HG02938 (cell line): Measurements from ENCODE around the gene NBPF12.
A peak's percentile ranks its signal among the peaks of the same experiment; 100 is the strongest.
"Not testable (repeated sequence)": the region's sequence is repeated elsewhere in the genome, so short reads cannot be mapped to it uniquely, and the experiment has no call there.

Source experiments
- ATAC-seq: cut with Tn5 transposase; IDR thresholded peaks from one replicate; pipeline ENCODE4 v1.9.1; 2021; ENCODE audit warnings: mild to moderate bottlenecking, moderate library complexity; ENCODE audit not compliant: unreplicated experiment

NBPF12 gene, protein sequence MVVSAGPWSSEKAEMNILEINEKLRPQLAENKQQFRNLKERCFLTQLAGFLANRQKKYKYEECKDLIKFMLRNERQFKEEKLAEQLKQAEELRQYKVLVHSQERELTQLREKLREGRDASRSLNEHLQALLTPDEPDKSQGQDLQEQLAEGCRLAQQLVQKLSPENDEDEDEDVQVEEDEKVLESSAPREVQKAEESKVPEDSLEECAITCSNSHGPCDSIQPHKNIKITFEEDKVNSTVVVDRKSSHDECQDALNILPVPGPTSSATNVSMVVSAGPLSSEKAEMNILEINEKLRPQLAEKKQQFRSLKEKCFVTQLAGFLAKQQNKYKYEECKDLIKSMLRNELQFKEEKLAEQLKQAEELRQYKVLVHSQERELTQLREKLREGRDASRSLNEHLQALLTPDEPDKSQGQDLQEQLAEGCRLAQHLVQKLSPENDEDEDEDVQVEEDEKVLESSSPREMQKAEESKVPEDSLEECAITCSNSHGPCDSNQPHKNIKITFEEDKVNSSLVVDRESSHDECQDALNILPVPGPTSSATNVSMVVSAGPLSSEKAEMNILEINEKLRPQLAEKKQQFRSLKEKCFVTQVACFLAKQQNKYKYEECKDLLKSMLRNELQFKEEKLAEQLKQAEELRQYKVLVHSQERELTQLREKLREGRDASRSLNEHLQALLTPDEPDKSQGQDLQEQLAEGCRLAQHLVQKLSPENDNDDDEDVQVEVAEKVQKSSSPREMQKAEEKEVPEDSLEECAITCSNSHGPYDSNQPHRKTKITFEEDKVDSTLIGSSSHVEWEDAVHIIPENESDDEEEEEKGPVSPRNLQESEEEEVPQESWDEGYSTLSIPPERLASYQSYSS (N-terminal part only)

DNA sequence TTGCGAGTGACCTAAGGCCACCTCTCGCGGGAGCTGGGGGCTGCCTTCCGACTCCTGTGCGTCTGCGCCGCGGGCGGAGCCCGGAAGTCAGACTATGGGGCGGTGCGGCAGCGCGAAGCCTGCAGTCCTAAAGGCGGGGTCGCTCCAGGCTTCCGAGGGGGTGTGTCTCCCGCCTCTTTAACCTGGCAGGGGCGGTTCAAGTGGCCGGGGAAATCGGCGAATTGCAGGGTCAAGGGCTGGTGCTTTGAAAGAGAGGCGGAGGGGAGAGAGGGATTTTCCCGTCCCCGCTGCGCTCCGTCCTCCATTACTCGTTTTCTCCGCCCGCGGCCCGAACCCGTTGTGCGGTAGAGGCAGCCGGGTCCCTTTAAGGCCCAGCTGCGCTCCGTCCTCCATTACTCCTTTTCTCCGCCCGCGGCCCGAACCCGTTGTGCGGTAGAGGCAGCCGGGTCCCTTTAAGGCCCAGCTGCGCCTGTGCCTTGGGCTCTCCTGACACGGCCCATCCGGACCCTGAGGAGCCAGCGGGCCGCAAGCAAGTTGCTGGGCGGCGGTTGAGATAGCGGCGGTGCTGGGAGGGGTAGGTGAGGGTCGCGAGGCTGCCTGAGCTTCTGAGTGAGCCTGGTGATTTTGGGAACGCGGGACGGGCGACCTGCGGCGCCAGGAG, at the start of gene NBPF12:
Gene NBPF12, plus strand, starts transcription at position 83 of the 661 bp plus-strand sequence. CDS start 21,820 bp downstream, outside the sequence.
- ATAC-seq = peak; percentile 54

DNA sequence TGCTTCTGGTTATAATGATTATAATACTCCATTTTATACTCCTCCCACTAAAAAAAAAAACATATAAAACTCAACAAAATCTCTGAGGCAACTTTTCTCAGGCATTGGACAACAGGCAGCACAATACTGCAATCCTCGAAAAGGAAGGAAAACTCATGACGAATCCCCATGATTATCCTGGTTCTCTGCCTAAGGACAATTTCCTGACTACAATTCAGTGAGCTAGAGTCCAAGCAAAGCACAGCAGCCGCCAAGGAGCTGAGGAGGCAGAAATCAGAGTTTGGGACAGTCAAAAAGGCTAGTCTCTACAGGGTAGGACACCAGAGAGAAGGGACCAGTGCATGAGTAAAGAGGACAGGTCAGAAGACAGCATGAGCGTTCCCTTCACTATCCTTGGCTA, 46.8 kb upstream of the NBPF12 start:
- not testable (repeated sequence) for ATAC-seq

DNA sequence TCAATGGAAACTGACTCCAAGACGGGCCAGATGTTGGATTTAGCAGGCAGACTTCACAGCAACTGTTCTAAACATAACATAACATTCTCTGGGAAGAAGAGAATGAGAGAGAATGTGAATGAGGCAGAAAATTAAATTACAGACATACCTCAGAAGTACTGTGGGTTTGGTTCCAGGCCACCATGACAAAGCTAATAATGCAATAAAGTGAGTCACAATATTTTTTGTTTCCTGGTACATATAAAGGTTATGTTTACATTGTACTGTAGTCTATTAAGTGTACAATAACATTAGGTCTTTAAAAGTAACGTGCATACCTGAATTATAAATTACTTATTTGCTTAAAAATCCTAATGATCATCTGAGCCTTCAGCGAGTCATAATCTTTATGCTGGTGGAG, 45.8 kb upstream of the NBPF12 start:
- not testable (repeated sequence) for ATAC-seq

DNA sequence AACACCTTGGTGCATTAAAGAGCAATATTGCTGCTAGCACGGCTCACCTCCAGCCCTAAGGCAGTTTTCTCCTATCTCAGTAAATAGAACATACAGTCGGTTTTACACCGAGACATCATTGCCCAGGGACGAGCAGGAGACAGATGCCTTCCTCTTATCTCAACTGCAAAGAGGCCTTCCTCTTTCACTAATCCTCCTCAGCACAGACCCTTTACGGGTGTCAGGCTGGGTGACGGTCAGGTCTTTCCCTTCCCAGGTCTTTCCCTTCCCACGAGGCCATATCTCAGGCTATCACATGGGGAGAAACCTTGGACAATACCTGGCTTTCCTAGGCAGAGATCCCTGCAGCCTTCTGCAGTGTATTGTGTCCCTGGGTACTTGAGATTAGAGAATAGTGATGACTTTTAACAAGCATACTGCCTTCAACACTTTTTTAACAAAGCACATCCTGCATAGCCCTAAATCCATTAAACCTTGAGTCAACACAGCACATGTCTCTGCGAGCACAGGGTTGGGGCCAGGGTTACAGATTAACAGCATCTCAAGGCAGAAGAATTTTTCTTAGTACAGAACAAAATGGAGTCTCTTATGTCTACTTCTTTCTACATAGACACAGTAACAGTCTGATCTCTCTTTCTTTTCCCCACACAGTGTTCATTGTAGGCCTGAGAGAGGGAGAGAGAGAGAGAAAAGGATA, 30.4 kb upstream of the NBPF12 start:
- ATAC-seq = not testable (repeated sequence)

DNA sequence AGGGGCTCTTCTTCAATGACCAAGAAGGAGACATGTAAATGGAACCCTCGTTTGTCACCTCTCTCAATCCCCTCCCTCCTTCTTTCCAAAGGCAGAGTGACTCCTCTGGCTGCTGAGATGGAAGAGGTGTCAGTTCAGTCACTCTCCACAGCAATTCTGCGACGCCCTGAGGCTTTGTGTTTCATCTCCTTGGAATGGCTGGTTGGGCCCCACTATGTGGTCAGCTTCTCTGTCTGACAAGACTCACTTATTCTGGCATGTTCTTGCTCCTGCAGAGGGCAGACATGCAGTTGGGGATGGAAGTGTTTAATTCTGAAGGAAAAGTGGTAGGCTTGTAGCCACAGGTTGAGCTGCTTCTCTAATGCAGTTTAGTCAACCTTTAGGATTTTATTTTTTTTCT, 25.1 kb upstream of the NBPF12 start:
- not testable (repeated sequence) for ATAC-seq

DNA sequence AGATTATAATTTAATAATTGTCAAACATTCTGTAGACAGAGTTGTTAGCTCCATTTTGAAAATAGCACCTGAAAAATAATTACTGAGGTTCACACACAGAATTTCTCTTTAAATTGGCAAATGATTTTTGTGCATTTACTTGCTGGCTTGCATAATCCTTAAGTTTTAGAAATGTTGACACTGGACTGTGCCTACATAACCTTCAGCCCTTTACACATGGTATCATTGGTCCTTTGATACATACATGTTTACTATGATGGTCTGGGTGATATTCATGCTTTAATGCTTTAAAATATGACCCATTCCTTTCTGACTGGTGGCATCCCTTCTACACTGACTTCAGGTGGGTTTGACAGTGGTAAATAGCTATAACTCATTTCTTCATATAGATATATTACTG, 17.3 kb upstream of the NBPF12 start:
- ATAC-seq = not testable (repeated sequence)

DNA sequence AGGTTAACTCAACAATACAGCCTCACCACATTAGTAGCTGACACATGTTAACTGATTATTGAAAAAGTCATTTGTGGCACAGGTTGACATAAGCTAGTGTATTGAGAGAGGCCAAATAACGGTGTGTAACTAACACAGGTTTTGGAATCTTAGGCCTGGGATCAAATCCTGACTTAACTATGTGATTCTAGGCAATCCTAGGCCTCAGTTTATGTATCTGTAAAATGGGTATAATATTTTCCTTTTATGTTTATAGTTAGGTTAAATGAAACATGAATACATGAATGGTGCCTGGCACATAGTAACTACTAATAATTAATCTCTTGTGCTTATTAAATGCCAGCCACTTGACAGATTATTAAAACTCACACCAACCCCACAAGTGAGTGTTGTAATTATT, 15.5 kb upstream of the NBPF12 start:
- not testable (repeated sequence) for ATAC-seq

DNA sequence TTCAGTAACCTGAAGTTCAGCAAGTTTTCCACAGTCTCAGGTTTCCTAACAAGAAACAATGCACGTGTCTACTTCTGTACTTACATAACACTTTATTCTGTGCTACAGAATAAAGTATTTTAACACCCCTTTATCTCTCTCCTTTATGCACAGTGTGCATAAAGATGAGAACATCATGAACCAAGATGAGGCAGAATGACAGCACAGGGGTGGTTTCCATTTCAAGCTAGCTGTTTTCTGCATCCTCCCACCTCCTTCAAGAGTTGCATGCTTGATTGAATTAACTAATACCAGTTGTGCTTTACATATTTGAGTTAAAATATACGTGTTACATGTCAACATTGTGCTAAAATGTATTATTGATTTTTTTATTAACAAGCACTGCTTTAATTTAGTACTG, 14.0 kb upstream of the NBPF12 start:
- not testable (repeated sequence) for ATAC-seq

DNA sequence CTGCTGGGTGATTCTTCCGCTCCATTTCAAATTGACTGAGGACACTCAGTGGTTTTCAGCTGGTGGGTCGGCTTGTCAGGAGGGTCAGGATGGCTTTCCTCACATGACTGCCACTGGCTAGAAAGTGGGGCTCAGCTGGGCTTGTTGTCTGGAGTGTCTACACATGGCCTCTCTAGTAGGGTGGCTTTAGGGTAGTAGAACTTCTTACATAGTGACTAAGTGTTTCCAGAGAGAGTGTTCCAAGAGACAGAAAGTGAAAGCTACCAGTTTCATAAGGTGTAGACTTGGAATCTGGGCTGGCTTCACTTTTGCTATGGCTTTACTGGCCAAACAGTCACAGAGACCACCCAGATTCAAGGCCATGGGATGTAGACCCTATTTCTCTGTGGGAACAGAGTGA, 11.7 kb upstream of the NBPF12 start:
- not testable (repeated sequence) for ATAC-seq

DNA sequence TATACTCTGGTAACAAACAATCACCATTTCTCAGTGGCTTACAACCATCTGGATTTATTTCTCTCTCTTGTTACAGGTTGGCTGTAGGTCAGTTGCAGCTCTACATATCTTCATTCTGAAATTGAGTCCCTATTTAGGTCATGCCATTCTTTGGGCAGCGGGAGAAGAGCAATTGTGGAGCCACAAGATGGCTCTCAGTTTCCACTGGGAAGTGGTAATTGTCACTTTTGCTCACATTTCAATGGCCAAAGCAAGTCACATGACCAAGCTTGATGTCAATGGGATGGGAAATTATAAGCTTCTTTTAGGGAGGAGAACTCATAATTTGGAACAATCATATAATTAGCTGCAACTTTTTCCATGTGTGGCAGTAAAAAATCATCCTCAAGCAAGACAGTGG, 7.9 kb upstream of the NBPF12 start:
- not testable (repeated sequence) for ATAC-seq

DNA sequence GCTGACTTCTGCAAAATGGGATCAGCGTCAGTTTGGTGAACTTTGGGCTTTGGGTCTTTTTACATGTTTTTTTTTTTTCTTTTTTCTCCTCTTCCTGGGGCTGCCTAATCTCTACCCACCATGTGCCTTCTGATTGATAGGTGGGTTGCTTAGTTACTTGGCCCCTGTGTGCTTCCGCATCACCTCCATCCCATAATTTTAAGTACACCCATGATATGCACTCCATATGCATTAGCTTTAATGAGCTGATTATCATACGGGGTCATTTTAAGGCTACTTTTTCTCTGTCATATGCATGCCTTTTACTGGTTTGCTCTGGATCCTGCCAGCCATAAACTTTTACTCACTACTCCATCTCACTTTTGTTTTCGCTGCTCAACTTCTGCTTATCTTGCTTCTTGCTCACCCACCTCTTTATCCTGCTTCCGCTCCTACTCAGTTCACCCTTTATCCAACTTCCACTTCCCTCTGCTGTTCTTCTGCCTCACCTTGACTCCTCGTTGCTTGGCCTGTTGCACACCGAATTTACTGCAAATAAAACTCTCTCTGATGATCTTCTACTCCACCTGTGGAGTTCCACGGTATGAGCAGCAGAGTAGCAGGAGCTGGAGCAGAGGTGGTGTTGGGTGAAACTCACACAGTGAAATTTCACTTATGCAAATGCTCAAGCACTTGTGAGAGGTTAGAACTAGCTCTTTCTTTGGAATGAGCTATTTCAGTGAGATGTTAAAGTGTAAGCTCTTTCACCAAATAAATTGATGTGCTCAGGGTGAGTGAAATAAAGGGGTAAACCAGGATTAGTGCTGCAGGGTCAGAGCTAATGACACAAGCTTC, 3.5 kb upstream of the NBPF12 start:
- peak; percentile 50 for ATAC-seq

DNA sequence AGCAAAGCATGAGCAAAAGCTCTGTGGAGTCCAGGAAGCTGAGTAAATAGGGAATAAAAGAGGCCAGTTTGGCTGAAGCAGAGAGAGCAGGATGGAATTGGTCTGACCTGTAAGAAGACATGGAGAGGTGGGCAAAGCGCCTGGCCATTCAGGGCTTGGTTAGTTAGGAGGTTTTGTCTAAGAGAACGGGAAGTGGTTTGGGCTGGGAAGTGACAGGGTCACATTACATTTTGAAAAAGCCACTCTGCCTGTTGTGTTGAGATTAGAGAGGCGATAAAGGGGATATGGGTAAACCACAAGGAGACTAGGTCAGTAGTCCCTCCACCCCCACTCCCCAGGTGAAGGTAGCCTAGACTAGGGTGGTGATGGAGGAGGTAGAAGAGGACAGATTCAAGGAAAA, 662 bp upstream of the NBPF12 start:
- not testable (repeated sequence) for ATAC-seq

DNA sequence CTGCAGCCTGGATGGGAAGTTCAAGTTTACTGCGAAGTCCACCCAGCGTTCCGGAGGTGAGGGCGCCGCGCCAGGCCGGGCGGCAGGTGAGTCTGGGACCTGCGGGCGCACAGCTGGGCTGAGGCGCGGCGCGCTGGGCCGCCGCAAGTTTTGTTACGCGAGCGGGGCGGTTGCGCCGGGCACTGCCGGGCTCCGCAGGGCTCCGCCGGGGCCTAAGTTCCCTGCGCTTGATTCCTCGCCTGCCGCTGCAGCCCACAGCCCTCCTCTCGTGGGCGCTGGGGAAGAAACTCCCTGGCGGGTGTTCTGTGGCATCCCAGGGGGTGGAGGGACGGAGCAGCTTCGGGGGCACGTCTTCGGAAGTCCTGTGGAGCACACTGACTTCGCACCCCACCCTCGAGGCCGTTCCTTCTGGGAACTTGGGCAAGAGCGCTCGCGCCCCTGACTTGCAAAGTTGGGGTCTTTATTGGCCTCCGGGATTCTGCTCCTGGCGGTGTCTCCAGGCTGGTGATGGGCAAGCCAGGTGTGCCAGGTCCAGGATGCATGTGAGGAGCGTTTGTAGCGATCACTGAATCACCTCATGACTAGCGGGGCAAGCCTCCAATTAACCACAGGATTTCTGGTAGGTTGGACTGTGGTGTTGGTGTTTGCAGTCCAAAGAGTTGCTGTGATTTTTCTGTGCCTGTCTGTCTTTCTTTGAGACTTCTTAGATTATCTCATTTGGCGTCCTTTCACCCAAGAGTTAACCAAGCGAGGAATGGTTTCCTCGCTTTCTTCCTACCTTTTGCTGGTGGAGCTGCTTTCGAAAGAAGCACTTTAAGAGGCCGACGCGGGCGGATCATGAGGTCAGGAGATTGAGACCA, 1.0 kb downstream of the NBPF12 start:
- peak; percentile 35 for ATAC-seq

DNA sequence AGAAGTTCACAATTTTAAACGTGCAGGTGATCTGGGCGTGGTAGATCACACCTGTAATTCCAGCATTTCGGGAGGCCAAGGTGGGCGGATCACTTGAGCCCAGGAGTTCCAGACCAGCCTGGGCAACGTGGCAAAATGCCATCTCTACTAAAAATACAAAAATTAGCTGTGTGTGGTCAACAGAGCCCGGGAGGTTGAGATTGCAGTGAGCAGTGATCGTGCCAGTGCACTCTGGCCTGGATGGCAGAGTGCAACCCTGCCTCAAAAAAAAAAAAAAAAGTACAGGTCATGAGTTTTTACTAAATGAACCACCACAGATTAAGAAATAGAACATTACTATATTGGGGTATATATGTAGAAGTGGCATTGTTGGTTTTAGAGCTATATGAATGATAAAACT, 2.2 kb downstream of the NBPF12 start:
- ATAC-seq = not testable (repeated sequence)

DNA sequence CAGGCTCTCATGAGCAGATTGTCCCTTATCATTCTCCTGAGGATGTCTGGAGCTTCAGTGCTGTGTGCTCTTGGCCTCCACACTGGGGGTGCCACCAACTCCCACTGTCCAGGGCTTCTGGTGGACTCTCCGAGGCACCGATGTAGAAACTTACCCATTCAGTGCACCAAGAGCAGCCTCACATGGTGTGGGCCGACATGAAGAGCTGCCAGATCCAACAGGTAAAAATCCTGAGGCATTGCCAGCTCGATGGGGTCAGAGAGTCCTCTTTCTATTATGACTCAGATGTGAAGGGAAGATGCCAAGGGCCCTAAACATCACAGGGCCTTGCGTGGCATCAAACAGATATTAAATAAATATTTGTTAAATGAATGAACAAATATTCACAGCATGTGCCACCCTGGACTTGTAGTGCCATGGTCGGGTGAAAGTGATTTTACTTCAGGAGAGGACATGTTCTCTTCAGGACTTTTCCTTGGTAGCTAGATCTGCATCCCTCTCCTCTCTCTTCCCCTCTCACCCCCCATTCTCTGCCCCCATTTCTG, 5.3 kb downstream of the NBPF12 start:
- not testable (repeated sequence) for ATAC-seq

DNA sequence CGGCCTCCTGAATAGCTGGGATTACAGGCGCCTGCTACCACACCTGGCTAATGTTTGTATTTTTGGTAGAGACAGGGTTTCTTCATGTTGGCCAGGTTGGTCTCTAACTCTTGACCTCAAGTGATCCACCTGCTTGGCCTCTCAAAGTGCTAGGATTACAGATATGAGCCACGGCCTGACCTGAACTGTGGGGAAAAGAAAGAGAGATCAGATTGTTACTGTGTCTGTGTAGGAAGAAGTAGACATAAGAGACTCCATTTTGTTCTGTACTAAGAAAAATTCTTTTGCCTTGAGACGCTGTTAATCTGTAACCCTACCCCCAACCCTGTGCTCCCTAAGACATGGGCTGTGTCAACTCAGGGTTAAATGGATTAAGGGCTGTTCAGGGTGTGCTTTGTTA, 10.0 kb downstream of the NBPF12 start:
- ATAC-seq = not testable (repeated sequence)

DNA sequence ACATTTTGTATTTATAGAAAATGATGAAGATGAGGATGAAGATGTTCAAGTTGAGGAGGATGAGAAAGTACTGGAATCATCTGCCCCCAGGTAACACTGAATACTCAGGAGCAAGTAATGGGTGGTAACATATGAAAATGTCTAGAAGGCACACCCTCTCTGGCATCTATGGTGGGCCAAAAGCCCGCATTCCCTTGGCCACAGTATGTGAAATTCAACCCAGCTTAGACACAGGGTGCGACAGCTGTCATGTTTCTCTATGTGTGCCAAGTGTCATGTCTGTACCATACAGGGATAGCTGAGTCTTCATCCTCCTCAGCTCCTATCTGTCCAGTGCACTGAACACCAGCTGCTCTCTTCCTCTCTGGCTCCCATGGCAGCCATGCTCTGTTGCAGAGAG, 26.2 kb downstream of the NBPF12 start:
- not testable (repeated sequence) for ATAC-seq

DNA sequence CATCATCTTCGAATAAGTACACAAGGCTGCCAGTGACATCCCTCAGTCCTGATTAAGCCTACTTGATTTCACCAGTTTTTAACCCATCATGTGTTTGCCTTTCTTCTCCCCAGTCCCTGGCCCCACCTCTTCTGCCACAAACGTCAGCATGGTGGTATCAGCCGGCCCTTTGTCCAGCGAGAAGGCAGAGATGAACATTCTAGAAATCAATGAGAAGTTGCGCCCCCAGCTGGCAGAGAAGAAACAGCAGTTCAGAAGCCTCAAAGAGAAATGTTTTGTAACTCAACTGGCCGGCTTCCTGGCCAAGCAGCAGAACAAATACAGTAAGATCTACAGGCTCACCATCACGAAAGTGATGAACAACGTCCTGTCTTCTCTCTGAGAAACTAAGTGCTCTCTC, 28.2 kb downstream of the NBPF12 start:
- ATAC-seq = not testable (repeated sequence)
